Glutamatergic neuron (in vitro differentiated cells): ENCODE data around the gene MYCN. TPM values are rescaled to one million over a fixed set of nuclear protein-coding genes. Genes with fewer than 3 reads are reported as not detected.

ENCODE experiments used
- DNase-seq: peaks from one replicate; pipeline ENCODE4 v3.0.0; 2022
- H3K27ac Mint-ChIP-seq: one replicate; pipeline ENCODE4 v1.8.0; 2020; ENCODE audit warnings: mild to moderate bottlenecking, mixed read lengths, inconsistent platforms; ENCODE audit not compliant: unreplicated experiment
- H3K27me3 Mint-ChIP-seq: one replicate; pipeline ENCODE4 v1.8.0; 2020; ENCODE audit warnings: mild to moderate bottlenecking, moderate library complexity, mixed read lengths, inconsistent platforms; ENCODE audit not compliant: unreplicated experiment
- H3K36me3 Mint-ChIP-seq: one replicate; pipeline ENCODE4 v1.8.0; 2020; ENCODE audit warnings: mild to moderate bottlenecking, mixed read lengths, inconsistent platforms; ENCODE audit not compliant: unreplicated experiment
- H3K4me1 Mint-ChIP-seq: one replicate; pipeline ENCODE4 v1.8.0; 2020; ENCODE audit warnings: mild to moderate bottlenecking, low read depth, mixed read lengths, inconsistent platforms; ENCODE audit not compliant: unreplicated experiment
- H3K4me3 Mint-ChIP-seq: one replicate; pipeline ENCODE4 v1.8.0; 2020; ENCODE audit warnings: mild to moderate bottlenecking, mixed read lengths, inconsistent platforms; ENCODE audit not compliant: unreplicated experiment
- H3K9me3 Mint-ChIP-seq: one replicate; pipeline ENCODE4 v1.8.0; 2020; ENCODE audit warnings: mild to moderate bottlenecking, moderate library complexity, mixed read lengths, inconsistent platforms; ENCODE audit not compliant: unreplicated experiment
- CTCF ChIP-seq: fragments of 200-600 bp; sonication (generic); IDR thresholded peaks from one replicate; pipeline ENCODE4 v1.5.0; 2021; ENCODE audit not compliant: partially characterized antibody, unreplicated experiment
- total RNA-seq: library from RNA; stranded (reverse); fragmentation: NEBNext Ultra II Directional; extraction: Animal tissue kit (Norgen Biotek cat#: 25700); gene quantifications from one replicate; pipeline ENCODE4 v1.2.1, GENCODE V29; 2021; ENCODE audit not compliant: unreplicated experiment

MYCN gene
- total RNA-seq, 1 donor from 2014 or later = 43.8 TPM

- peaks cover 9% of the 10 kb centered on the region for H3K4me1 Mint-ChIP-seq
- no peaks in the 10 kb centered on the region for H3K36me3 Mint-ChIP-seq
- TF ChIP-seq CTCF = no peak
- H3K27me3 Mint-ChIP-seq = no peaks in the 10 kb centered on the region
- DNase-seq = no peak
- no peak overlapping the region for H3K4me3 Mint-ChIP-seq
- no peaks in the 10 kb centered on the region for H3K9me3 Mint-ChIP-seq
- H3K27ac Mint-ChIP-seq = no peak overlapping the region
Observed at GRCh38 chr2:15929861-15930260, 10.5 kb upstream of the MYCN start.

- no peak for TF ChIP-seq CTCF
- H3K9me3 Mint-ChIP-seq = no peaks in the 10 kb centered on the region
- no peak for DNase-seq
- H3K4me3 Mint-ChIP-seq = no peak overlapping the region
- no peak overlapping the region for H3K27ac Mint-ChIP-seq
- peaks cover 9% of the 10 kb centered on the region for H3K4me1 Mint-ChIP-seq
- no peaks in the 10 kb centered on the region for H3K27me3 Mint-ChIP-seq
- H3K36me3 Mint-ChIP-seq = no peaks in the 10 kb centered on the region
Observed at GRCh38 chr2:15930589-15931318, 9.6 kb upstream of the MYCN start.

GRCh38 chr2:15931319-15931890, 8.9 kb upstream of the MYCN start:
- Mint-ChIP-seq H3K9me3 (no peaks in the 10 kb centered on the region), H3K4me1 (peaks cover 9% of the 10 kb centered on the region), H3K4me3 (no peak overlapping the region), H3K27ac (no peak overlapping the region), H3K36me3 (no peaks in the 10 kb centered on the region), H3K27me3 (no peaks in the 10 kb centered on the region)
- no peak for TF ChIP-seq CTCF
- DNase-seq = no peak

GRCh38 chr2:15931950-15932349, 8.4 kb upstream of the MYCN start:
- no peak for DNase-seq
- Mint-ChIP-seq H3K4me3 (no peak overlapping the region), H3K27me3 (no peaks in the 10 kb centered on the region), H3K36me3 (no peaks in the 10 kb centered on the region), H3K27ac (no peak overlapping the region), H3K9me3 (no peaks in the 10 kb centered on the region), H3K4me1 (peaks cover 9% of the 10 kb centered on the region)
- TF ChIP-seq CTCF = no peak
